Natural killer cell (primary cell): Measurements from ENCODE around the gene SLC6A1. TPM values are rescaled to one million over a fixed set of nuclear protein-coding genes. Genes with fewer than 3 reads are reported as not detected.

Source experiments
- ATAC-seq, 3 donors: fragments of 150-1000 bp in 2 of 3; fragments of 200-7000 bp in 1 of 3; cut with Tn5 transposase; 1 replicate in 1 of 3; 2 replicates in 2 of 3; pipeline ENCODE4 v1.10.0; 2021; ENCODE audit warnings: mild to moderate bottlenecking in 2 of 3, moderate library complexity in 2 of 3
- DNase-seq, 2 donors: peaks; one replicate each; pipeline versions ENCODE4 v3.0.0 to v3.0.0-alpha.2; 2013 to 2021; ENCODE audit warnings: mixed read lengths in 1 of 2
- H3K27ac ChIP-seq: one replicate; pipeline ENCODE4 v1.5.1; 2013; ENCODE audit warnings: mild to moderate bottlenecking, low read length
- H3K27me3 ChIP-seq: one replicate; pipeline ENCODE4 v1.6.1; 2013; ENCODE audit warnings: low read length; ENCODE audit not compliant: control insufficient read depth, insufficient read depth
- H3K36me3 ChIP-seq: one replicate; pipeline ENCODE4 v1.6.1; 2013; ENCODE audit warnings: low read length; ENCODE audit not compliant: control insufficient read depth, insufficient read depth
- H3K4me1 ChIP-seq: one replicate; pipeline ENCODE4 v1.6.1; 2013; ENCODE audit warnings: low read length; ENCODE audit not compliant: control insufficient read depth, insufficient read depth
- H3K4me3 ChIP-seq: one replicate; pipeline ENCODE4 v1.5.1; 2013; ENCODE audit warnings: low read length
- H3K9me3 ChIP-seq: one replicate; pipeline ENCODE4 v1.6.1; 2013; ENCODE audit warnings: low read length; ENCODE audit not compliant: control insufficient read depth, insufficient read depth
- H3K27ac Mint-ChIP-seq, 2 donors: one replicate each; pipeline ENCODE4 v1.8.0; 2022; ENCODE audit warnings: mild to moderate bottlenecking in 2 of 2, mixed read lengths in 2 of 2, moderate library complexity in 1 of 2
- H3K27me3 Mint-ChIP-seq, 2 donors: one replicate each; pipeline ENCODE4 v1.8.0; 2022; ENCODE audit warnings: low read depth in 2 of 2, mixed read lengths in 2 of 2
- H3K36me3 Mint-ChIP-seq: one replicate; pipeline ENCODE4 v1.8.0; 2022; ENCODE audit warnings: mixed read lengths
- H3K4me1 Mint-ChIP-seq, 2 donors: one replicate each; pipeline ENCODE4 v1.8.0; 2022; ENCODE audit warnings: mixed read lengths in 2 of 2
- H3K4me3 Mint-ChIP-seq: one replicate; pipeline ENCODE4 v1.8.0; 2022; ENCODE audit warnings: mild to moderate bottlenecking, moderate library complexity, mixed read lengths
- H3K9me3 Mint-ChIP-seq, 2 donors: one replicate each; pipeline ENCODE4 v1.8.0; 2022; ENCODE audit warnings: mixed read lengths in 2 of 2
- CTCF ChIP-seq: fragments of 200-600 bp; IDR thresholded peaks from one replicate; pipeline ENCODE4 v1.8.0; 2022; ENCODE audit warnings: antibody characterized with exemption
- WGBS: methylation state at CpG from one replicate; pipeline ENCODE4 v1.1.7; 2013; ENCODE audit warnings: missing lambda C conversion rate; ENCODE audit not compliant: insufficient coverage; 5-methylcytosine and 5-hydroxymethylcytosine counted together
- intact Hi-C: fragments of 100-400 bp; cut with micrococcal nuclease; formaldehyde crosslinking; loops from one replicate; pipeline ENCODE4 v1.14.2; 2022
- total RNA-seq, 4 donors: library from RNA; stranded (reverse); fragments of 120-200 nt in 1 of 4; gene quantifications; one replicate each; pipeline versions ENCODE4 v1.2.3 to v1.2.4, GENCODE V29; 2013 to 2022

Gene SLC6A1
- total RNA-seq, 3 donors from 2014 or later (not counting 1 experiment from before 2014, with no cell fraction given) = not detected

DNA sequence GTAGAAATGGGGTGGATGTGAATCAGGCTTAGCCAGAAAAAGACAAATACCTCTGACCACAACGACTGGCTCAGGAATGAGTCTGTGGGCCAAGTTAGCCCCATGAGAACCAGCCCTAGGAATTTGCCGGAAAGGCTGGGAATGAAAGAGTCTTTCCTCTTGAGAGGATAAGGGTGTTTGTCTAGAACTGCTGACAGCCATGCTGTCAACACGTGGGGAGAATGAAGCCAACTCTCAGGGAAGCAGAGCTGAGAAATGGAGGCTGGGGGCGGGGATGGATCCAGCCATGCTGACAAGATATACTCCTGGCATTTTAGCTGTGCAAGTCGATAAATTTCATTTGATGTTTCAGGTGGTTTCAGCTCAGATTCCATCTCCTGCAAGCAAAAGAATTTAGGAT, 10.6 kb upstream of the SLC6A1 start:
- H3K4me3 ChIP-seq = no peak overlapping the region
- no peak overlapping the region for H3K27ac ChIP-seq
- Mint-ChIP-seq H3K36me3 (no peaks in the 10 kb centered on the region), H3K27me3 (peaks cover 18 to 26% of the 10 kb centered on the region in 2 donors), H3K4me1 (no peaks in the 10 kb centered on the region), H3K27ac (no peak overlapping the region), H3K9me3 (no peaks in the 10 kb centered on the region), H3K4me3 (no peak overlapping the region)
- no peak for DNase-seq
- H3K9me3 ChIP-seq = no peaks in the 10 kb centered on the region
- WGBS = 76% methylated on average over 5 of the region's 5 CpGs
- H3K4me1 ChIP-seq = no peaks in the 10 kb centered on the region
- no peaks in the 10 kb centered on the region for H3K27me3 ChIP-seq
- no peaks in the 10 kb centered on the region for H3K36me3 ChIP-seq
- no peak for TF ChIP-seq CTCF
- ATAC-seq = no peak
- intact Hi-C loops = no loop called here

GRCh38 chr3:10982782-10983181, 9.8 kb upstream of the SLC6A1 start:
- H3K4me1 Mint-ChIP-seq = no peaks in the 10 kb centered on the region
- H3K36me3 ChIP-seq = no peaks in the 10 kb centered on the region
- ATAC-seq (no peak), DNase-seq (no peak)
- intact Hi-C loops = no loop called here
- no peak overlapping the region for H3K27ac ChIP-seq
- TF ChIP-seq CTCF = no peak
- H3K27me3 ChIP-seq = no peaks in the 10 kb centered on the region
- no peak overlapping the region for H3K4me3 Mint-ChIP-seq
- no peaks in the 10 kb centered on the region for H3K36me3 Mint-ChIP-seq
- WGBS = 8% methylated on average over 4 of the region's 4 CpGs
- H3K4me3 ChIP-seq = no peak overlapping the region
- H3K9me3 ChIP-seq = no peaks in the 10 kb centered on the region
- no peak overlapping the region for H3K27ac Mint-ChIP-seq
- no peaks in the 10 kb centered on the region for H3K9me3 Mint-ChIP-seq
- no peaks in the 10 kb centered on the region for H3K4me1 ChIP-seq
- peaks cover 14 to 25% of the 10 kb centered on the region in 2 donors for H3K27me3 Mint-ChIP-seq

- H3K27me3 Mint-ChIP-seq = peaks cover 14 to 20% of the 10 kb centered on the region in 2 donors
- no peaks in the 10 kb centered on the region for H3K4me1 Mint-ChIP-seq
- Histone ChIP-seq H3K4me1 (no peaks in the 10 kb centered on the region), H3K27me3 (no peaks in the 10 kb centered on the region), H3K36me3 (no peaks in the 10 kb centered on the region), H3K27ac (no peak overlapping the region), H3K9me3 (no peaks in the 10 kb centered on the region), H3K4me3 (no peak overlapping the region)
- ATAC-seq (no peak), DNase-seq (peak in 1 of 2 donors; percentile 28)
- H3K4me3 Mint-ChIP-seq = no peak overlapping the region
- intact Hi-C loops = no loop called here
- H3K36me3 Mint-ChIP-seq = no peaks in the 10 kb centered on the region
- peak; percentile 41 for TF ChIP-seq CTCF
- H3K9me3 Mint-ChIP-seq = no peaks in the 10 kb centered on the region
- 23% methylated on average over 7 of the region's 7 CpGs for WGBS
- H3K27ac Mint-ChIP-seq = no peak overlapping the region
These were observed 9.2 kb upstream of the SLC6A1 start for GRCh38 chr3:10983219-10983916.

- H3K27me3 ChIP-seq = no peaks in the 10 kb centered on the region
- Mint-ChIP-seq H3K27ac (no peak overlapping the region), H3K9me3 (no peaks in the 10 kb centered on the region), H3K36me3 (no peaks in the 10 kb centered on the region), H3K4me1 (no peaks in the 10 kb centered on the region), H3K27me3 (peaks cover 11 to 26% of the 10 kb centered on the region in 2 donors), H3K4me3 (no peak overlapping the region)
- no peak for TF ChIP-seq CTCF
- no peaks in the 10 kb centered on the region for H3K36me3 ChIP-seq
- DNase-seq = no peak
- no peak overlapping the region for H3K27ac ChIP-seq
- H3K4me1 ChIP-seq = no peaks in the 10 kb centered on the region
- 100% methylated on average over 1 of the region's 1 CpG for WGBS
- H3K9me3 ChIP-seq = no peaks in the 10 kb centered on the region
- intact Hi-C loops = no loop called here
- no peak for ATAC-seq
- H3K4me3 ChIP-seq = no peak overlapping the region
These were observed 8.1 kb upstream of the SLC6A1 start for GRCh38 chr3:10984371-10984896.
